Common myeloid progenitor, CD34-positive (primary cell): Measurements from ENCODE around the gene CACNG8. TPM values are rescaled to one million over a fixed set of nuclear protein-coding genes. Genes with fewer than 3 reads are reported as not detected.

Experiments used
- CTCF ChIA-PET: fragments of 350-600 bp; sonication (Branson Sonifier 250); formaldehyde crosslinking; loops from one replicate; lab custom pipeline; 2021; ENCODE audit warnings: antibody characterized with exemption; lab: Charles Lee
- POLR2A ChIA-PET: fragments of 350-600 bp; sonication (Branson Sonifier 250); formaldehyde crosslinking; loops from one replicate; lab custom pipeline; 2021; ENCODE audit warnings: antibody characterized with exemption; lab: Charles Lee
- DNase-seq, 3 donors: peaks; one replicate each; pipeline versions ENCODE4 v3.0.0 to v3.0.0-alpha.2; 2013
- H3K27ac ChIP-seq, 2 experiments: 1 replicate in 1 of 2; 2 replicates in 1 of 2; pipeline ENCODE4 v1.7.0; 2013; ENCODE audit warnings: inconsistent platforms in 2 of 2, low read length in 2 of 2, mild to moderate bottlenecking in 2 of 2, low read depth in 1 of 2, moderate library complexity in 1 of 2; ENCODE audit not compliant: severe bottlenecking in 2 of 2, insufficient read depth in 1 of 2, poor library complexity in 1 of 2
- H3K27me3 ChIP-seq, 5 experiments: replicated peaks in 2 of 5; 1 replicate in 3 of 5; 2 replicates in 2 of 5; pipeline versions ENCODE4 v1.6.1 to v1.7.0; 2013; ENCODE audit warnings: low read length in 4 of 5, mild to moderate bottlenecking in 2 of 5, moderate library complexity in 2 of 5, inconsistent platforms in 1 of 5; ENCODE audit not compliant: insufficient read depth in 5 of 5, control insufficient read depth in 4 of 5
- H3K36me3 ChIP-seq, 4 experiments: 1 replicate in 2 of 4; 2 replicates in 2 of 4; pipeline versions ENCODE4 v1.6.1 to v1.7.0; 2013; ENCODE audit warnings: low read length in 3 of 4, control low read depth in 1 of 4, mild to moderate bottlenecking in 1 of 4; ENCODE audit not compliant: control insufficient read depth in 4 of 4, insufficient read depth in 4 of 4
- H3K4me1 ChIP-seq, 4 experiments: 1 replicate in 3 of 4; 2 replicates in 1 of 4; pipeline versions ENCODE4 v1.6.1 to v1.7.1; 2013; ENCODE audit warnings: low read length in 3 of 4, mild to moderate bottlenecking in 3 of 4, control low read depth in 1 of 4, inconsistent platforms in 1 of 4, moderate library complexity in 1 of 4; ENCODE audit not compliant: control insufficient read depth in 4 of 4, insufficient read depth in 4 of 4; ENCODE audit errors: control extremely low read depth in 1 of 4
- H3K4me3 ChIP-seq, 7 experiments: 1 replicate in 4 of 7; 2 replicates in 3 of 7; pipeline versions ENCODE4 v1.5.1 to v1.7.0; 2013; ENCODE audit warnings: mild to moderate bottlenecking in 7 of 7, low read length in 6 of 7, moderate library complexity in 6 of 7, inconsistent platforms in 2 of 7, low read depth in 2 of 7, control low read depth in 1 of 7; ENCODE audit not compliant: insufficient read depth in 4 of 7, control insufficient read depth in 1 of 7; ENCODE audit errors: extremely low read depth in 1 of 7
- H3K9me3 ChIP-seq, 5 experiments: 1 replicate in 4 of 5; 2 replicates in 1 of 5; pipeline versions ENCODE4 v1.6.1 to v1.7.1; 2013; ENCODE audit warnings: low read length in 4 of 5, mild to moderate bottlenecking in 2 of 5, inconsistent platforms in 1 of 5, low read depth in 1 of 5, moderate library complexity in 1 of 5; ENCODE audit not compliant: control insufficient read depth in 4 of 5, insufficient read depth in 2 of 5; ENCODE audit errors: control extremely low read depth in 1 of 5
- WGBS: methylation state at CpG from one replicate; pipeline ENCODE4 v1.1.5; 2013; ENCODE audit not compliant: insufficient coverage; 5-methylcytosine and 5-hydroxymethylcytosine counted together
- polyA plus RNA-seq: library from polyadenylated mRNA; unstranded; fragments of 120-200 nt; gene quantifications from one replicate; pipeline ENCODE4 v1.2.1, GENCODE V29; 2013

The CACNG8 gene
- 0.09 TPM for polyA plus RNA-seq

- Histone ChIP-seq H3K27me3 (peaks cover 6 to 80% (median 38%) of the 10 kb centered on the region in 5 experiments), H3K36me3 (no peaks in the 10 kb centered on the region), H3K27ac (no peak within 1 kb of the TSS), H3K4me1 (peaks cover 0 to 10% (median 2%) of the 10 kb centered on the region in 4 experiments), H3K4me3 (no peak within 1 kb of the TSS), H3K9me3 (no peaks in the 10 kb centered on the region)
- 3% methylated on average over 32 of the region's 55 CpGs for WGBS
- CTCF ChIA-PET, result no interaction called here
- POLR2A ChIA-PET, result interaction anchor here (0.6 kb wide), 1 partner anchor 1083 kb away, joined by 7 read pairs; no protein-coding TSS in a partner anchor
- no peak for DNase-seq
Observed at GRCh38 chr19:53962887-53963431, at the start of gene CACNG8. TSS of gene CACNG8 (plus strand) at chr19:53962937.

GRCh38 chr19:53915000-53915399, 47.7 kb upstream of the CACNG8 start:
- Histone ChIP-seq H3K4me1 (no peaks in the 10 kb centered on the region), H3K27me3 (peaks cover 0 to 46% (median 10%) of the 10 kb centered on the region in 5 experiments), H3K4me3 (no peak overlapping the region), H3K9me3 (no peaks in the 10 kb centered on the region), H3K27ac (no peak overlapping the region), H3K36me3 (no peaks in the 10 kb centered on the region)
- ChIA-PET CTCF (no interaction called here), POLR2A (no interaction called here)
- DNase-seq, result no peak
- 69% methylated on average over 6 of the region's 8 CpGs for WGBS

DNA sequence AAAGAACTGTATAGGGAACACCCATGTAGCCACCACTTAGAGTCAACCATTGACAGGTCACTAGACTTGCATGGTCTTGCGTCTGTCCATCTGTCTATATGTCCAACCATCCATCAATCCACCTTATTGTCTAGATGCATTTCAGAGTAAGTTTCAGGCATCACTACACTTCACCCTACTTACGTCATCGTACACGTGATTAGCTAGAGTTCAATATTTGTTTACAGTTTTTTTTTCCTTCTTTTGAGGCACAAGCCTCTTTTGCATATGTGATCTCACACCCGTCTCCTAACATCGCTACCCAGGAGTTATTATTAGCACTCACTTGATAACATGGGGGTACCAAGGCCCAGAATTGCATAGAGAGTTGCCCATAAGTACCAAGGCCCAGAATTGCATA, 46.7 kb upstream of the CACNG8 start:
- Histone ChIP-seq H3K9me3 (no peaks in the 10 kb centered on the region), H3K4me3 (no peak overlapping the region), H3K36me3 (no peaks in the 10 kb centered on the region), H3K27me3 (peaks cover 0 to 36% (median 5%) of the 10 kb centered on the region in 5 experiments), H3K4me1 (no peaks in the 10 kb centered on the region), H3K27ac (no peak overlapping the region)
- WGBS, result 82% methylated on average over 4 of the region's 6 CpGs
- CTCF ChIA-PET, result no interaction called here
- DNase-seq, result no peak
- POLR2A ChIA-PET, result no interaction called here

GRCh38 chr19:53917356-53917755, 45.4 kb upstream of the CACNG8 start:
- 92% methylated on average over 7 of the region's 7 CpGs for WGBS
- CTCF ChIA-PET, result interaction anchor here (1.2 to 1.3 kb wide), 2 partner anchors 10 to 106 kb away, joined by 3 to 4 read pairs; no protein-coding TSS in a partner anchor
- Histone ChIP-seq H3K4me3 (no peak overlapping the region), H3K4me1 (no peaks in the 10 kb centered on the region), H3K27me3 (peaks cover 0 to 24% (median 0%) of the 10 kb centered on the region in 5 experiments), H3K36me3 (no peaks in the 10 kb centered on the region), H3K27ac (no peak overlapping the region), H3K9me3 (no peaks in the 10 kb centered on the region)
- DNase-seq, result no peak
- POLR2A ChIA-PET, result no interaction called here

GRCh38 chr19:53927739-53928138, 35.0 kb upstream of the CACNG8 start:
- POLR2A ChIA-PET, result no interaction called here
- H3K4me1 ChIP-seq, result no peaks in the 10 kb centered on the region
- no peak overlapping the region for H3K4me3 ChIP-seq
- WGBS, result 5% methylated on average over 2 of the region's 8 CpGs
- CTCF ChIA-PET, result no interaction called here
- H3K36me3 ChIP-seq, result no peaks in the 10 kb centered on the region
- peaks cover 0 to 3% (median 0%) of the 10 kb centered on the region in 5 experiments for H3K27me3 ChIP-seq
- DNase-seq, result peak; percentile 74 to 90 (median 84)
- H3K9me3 ChIP-seq, result no peaks in the 10 kb centered on the region
- H3K27ac ChIP-seq, result no peak overlapping the region

DNA sequence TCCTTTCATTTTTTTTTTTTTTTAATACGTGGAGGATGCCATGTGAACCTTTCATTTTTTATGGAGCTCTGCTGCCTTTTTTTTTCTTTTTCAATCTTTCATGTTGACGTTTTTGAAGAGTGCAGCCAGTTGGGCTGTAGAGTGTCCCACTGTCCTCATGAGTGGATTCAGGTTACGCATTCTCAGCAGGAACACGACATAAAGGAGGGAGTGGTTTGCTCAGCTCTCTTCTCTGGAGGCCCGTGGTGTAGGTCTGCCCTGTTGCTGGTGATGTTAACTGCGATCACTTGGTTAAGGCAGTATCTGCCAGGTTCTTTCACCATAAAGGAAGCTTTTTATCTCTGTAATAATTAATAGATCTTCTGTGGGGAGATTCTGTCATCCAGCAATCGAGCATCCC, 26.7 kb upstream of the CACNG8 start:
- H3K36me3 ChIP-seq, result no peaks in the 10 kb centered on the region
- no peak for DNase-seq
- WGBS, result 63% methylated on average over 3 of the region's 7 CpGs
- ChIA-PET CTCF (no interaction called here), POLR2A (no interaction called here)
- H3K27ac ChIP-seq, result no peak overlapping the region
- H3K9me3 ChIP-seq, result peaks cover 0 to 9% (median 0%) of the 10 kb centered on the region in 5 experiments
- H3K4me3 ChIP-seq, result no peak overlapping the region
- peaks cover 3 to 35% (median 6%) of the 10 kb centered on the region in 5 experiments for H3K27me3 ChIP-seq
- H3K4me1 ChIP-seq, result no peaks in the 10 kb centered on the region

DNA sequence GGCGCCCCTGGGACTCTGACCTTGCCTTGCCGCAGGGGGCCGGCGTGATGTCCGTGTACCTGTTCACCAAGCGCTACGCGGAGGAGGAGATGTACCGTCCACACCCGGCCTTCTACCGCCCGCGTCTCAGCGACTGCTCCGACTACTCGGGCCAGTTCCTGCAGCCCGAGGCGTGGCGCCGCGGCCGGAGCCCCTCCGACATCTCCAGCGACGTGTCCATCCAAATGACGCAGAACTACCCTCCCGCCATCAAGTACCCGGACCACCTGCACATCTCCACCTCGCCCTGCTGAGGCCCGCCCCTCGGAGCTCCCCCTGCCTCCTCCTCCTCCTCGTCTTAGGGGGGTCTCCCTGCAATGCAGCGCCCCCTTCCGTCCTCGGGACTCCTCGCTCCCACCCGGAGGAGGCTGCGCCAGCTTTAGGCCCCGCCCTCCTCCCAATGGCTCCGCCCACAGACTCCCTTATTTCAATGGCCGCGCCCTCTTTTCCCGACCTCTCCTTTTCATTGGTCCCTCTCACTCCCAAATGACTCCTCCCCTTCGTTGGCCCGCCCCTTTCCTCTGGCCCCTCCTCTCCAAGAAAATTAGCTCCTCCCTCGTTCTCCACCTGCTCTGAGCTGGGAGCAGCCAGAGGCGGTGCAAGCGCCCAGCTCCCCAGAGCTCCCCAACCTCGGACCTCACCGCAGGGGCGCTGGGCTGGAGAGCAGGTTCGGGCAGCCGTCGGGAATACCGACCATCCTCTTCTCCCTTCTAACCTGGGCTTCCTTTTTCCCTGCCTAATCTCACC, 20.5 kb upstream of the CACNG8 start:
- WGBS, result 8% methylated on average over 49 of the region's 55 CpGs
- H3K27me3 ChIP-seq, result peaks cover 7 to 81% (median 30%) of the 10 kb centered on the region in 5 experiments
- no peaks in the 10 kb centered on the region for H3K36me3 ChIP-seq
- H3K9me3 ChIP-seq, result peaks cover 0 to 19% (median 4%) of the 10 kb centered on the region in 5 experiments
- no peak overlapping the region for H3K4me3 ChIP-seq
- H3K4me1 ChIP-seq, result peaks cover 0 to 4% (median 0%) of the 10 kb centered on the region in 4 experiments
- CTCF ChIA-PET, result no interaction called here
- H3K27ac ChIP-seq, result no peak overlapping the region
- POLR2A ChIA-PET, result interaction anchor here (1.2 kb wide), 1 partner anchor 9 kb away, joined by 3 read pairs; no protein-coding TSS in a partner anchor
- DNase-seq, result peak; percentile 33 to 43 (median 40)
